Measurements from ENCODE around the gene CRACR2B. TPM values are rescaled to one million over a fixed set of nuclear protein-coding genes. Genes with fewer than 3 reads are reported as not detected.

Gene CRACR2B
- total and polyA plus RNA-seq, 2 of the 13 experiments (the other 11 are each of a cell fraction or from before 2014, with no cell fraction given), result 14.9 to 21.0 TPM

DNA sequence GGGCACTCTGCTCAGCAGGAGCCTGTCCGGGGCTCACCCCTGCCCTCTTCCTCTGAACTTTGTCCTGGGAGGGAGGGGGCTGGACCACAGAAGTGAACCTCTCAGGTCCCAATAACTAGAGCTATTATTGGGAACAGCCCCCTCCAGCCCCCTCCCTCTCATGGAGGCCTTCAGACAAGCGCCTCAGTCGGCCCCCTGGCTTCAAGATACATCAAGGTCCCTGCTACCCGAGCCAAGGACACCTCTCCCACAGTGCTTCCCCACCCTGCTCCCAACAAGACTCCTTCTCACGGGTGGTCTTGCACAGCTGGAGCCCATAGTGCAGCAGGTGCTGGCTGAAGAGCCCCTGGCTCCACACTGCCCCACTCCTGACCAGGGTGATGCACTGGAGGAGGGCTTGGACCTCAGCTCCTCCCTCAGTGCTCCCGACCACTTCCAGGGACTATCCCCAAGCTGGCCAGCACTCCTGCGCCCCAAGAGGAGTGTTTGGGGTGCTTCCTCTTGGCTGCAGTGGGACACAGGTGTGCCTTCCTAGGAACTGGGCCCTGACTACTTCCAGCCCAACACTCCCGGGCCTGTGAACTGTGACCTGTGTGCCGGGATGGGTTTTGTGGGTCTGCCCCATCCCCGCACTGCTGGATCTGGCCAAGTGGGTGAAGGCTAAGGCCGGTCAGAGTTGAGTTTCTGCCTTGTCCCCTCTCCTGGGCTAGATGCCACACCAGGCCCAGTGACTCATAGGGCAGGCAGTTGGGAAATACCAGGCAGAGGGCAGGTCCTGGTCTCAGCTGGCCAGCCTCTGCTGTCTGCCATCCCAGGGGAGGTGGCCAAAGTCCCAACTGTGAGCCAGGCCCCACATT, 6.8 kb upstream of the CRACR2B start (continued):
- TF ChIP-seq ZNF512B (CRISPR knock-in tag; IDR thresholded peaks at IDR 0.05; ENCODE audit: borderline replicate concordance) (no peak), PATZ1 (CRISPR knock-in tag; IDR thresholded peaks at IDR 0.05) (no peak), HIVEP1 (CRISPR knock-in tag; IDR thresholded peaks at IDR 0.05) (no peak), ZNF780A (CRISPR knock-in tag; IDR thresholded peaks at IDR 0.05) (no peak), ZFP36L1 (CRISPR knock-in tag; IDR thresholded peaks at IDR 0.05) (no peak), EP300 (IDR thresholded peaks at IDR 0.05; ENCODE audit: low read depth in 2 of 2, low read length in 2 of 2) (no peak), EP300 (CRISPR knock-in tag; IDR thresholded peaks at IDR 0.05; ENCODE audit: borderline replicate concordance) (no peak; the same call in 1 of the 2 replicates), ZNF232 (CRISPR knock-in tag; IDR thresholded peaks at IDR 0.05; ENCODE audit: borderline replicate concordance) (no peak), ZNF431 (CRISPR knock-in tag; IDR thresholded peaks at IDR 0.05; ENCODE audit: borderline replicate concordance, low read depth) (no peak), SSRP1 (CRISPR knock-in tag; IDR thresholded peaks at IDR 0.05) (no peak), MBNL3 (CRISPR knock-in tag; conservative IDR thresholded peaks at IDR 0.05) (no peak), NFYC (CRISPR knock-in tag; IDR thresholded peaks at IDR 0.05) (no peak), RNF2 (conservative IDR thresholded peaks at IDR 0.05; ENCODE audit: low read depth) (no peak), ZNF792 (CRISPR knock-in tag; IDR thresholded peaks at IDR 0.05) (no peak), NR2C2 (CRISPR knock-in tag; IDR thresholded peaks at IDR 0.05; ENCODE audit: borderline replicate concordance) (no peak)
- TF ChIP-seq, protein P1, sequence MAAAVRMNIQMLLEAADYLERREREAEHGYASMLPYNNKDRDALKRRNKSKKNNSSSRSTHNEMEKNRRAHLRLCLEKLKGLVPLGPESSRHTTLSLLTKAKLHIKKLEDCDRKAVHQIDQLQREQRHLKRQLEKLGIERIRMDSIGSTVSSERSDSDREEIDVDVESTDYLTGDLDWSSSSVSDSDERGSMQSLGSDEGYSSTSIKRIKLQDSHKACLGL (CRISPR knock-in tag; IDR thresholded peaks at IDR 0.05), result no peak
- TF ChIP-seq, protein P2, sequence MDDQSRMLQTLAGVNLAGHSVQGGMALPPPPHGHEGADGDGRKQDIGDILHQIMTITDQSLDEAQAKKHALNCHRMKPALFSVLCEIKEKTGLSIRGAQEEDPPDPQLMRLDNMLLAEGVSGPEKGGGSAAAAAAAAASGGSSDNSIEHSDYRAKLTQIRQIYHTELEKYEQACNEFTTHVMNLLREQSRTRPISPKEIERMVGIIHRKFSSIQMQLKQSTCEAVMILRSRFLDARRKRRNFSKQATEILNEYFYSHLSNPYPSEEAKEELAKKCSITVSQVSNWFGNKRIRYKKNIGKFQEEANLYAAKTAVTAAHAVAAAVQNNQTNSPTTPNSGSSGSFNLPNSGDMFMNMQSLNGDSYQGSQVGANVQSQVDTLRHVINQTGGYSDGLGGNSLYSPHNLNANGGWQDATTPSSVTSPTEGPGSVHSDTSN (CRISPR knock-in tag; IDR thresholded peaks at IDR 0.05; ENCODE audit: borderline replicate concordance), result no peak
- TF ChIP-seq, protein P3, sequence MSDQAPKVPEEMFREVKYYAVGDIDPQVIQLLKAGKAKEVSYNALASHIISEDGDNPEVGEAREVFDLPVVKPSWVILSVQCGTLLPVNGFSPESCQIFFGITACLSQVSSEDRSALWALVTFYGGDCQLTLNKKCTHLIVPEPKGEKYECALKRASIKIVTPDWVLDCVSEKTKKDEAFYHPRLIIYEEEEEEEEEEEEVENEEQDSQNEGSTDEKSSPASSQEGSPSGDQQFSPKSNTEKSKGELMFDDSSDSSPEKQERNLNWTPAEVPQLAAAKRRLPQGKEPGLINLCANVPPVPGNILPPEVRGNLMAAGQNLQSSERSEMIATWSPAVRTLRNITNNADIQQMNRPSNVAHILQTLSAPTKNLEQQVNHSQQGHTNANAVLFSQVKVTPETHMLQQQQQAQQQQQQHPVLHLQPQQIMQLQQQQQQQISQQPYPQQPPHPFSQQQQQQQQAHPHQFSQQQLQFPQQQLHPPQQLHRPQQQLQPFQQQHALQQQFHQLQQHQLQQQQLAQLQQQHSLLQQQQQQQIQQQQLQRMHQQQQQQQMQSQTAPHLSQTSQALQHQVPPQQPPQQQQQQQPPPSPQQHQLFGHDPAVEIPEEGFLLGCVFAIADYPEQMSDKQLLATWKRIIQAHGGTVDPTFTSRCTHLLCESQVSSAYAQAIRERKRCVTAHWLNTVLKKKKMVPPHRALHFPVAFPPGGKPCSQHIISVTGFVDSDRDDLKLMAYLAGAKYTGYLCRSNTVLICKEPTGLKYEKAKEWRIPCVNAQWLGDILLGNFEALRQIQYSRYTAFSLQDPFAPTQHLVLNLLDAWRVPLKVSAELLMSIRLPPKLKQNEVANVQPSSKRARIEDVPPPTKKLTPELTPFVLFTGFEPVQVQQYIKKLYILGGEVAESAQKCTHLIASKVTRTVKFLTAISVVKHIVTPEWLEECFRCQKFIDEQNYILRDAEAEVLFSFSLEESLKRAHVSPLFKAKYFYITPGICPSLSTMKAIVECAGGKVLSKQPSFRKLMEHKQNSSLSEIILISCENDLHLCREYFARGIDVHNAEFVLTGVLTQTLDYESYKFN (CRISPR knock-in tag; conservative IDR thresholded peaks at IDR 0.05), result no peak

All from HepG2 (cell line).